Kidney epithelial cell (primary cell): ENCODE results near the gene C10orf53. TPM values are rescaled to one million over a fixed set of nuclear protein-coding genes. Genes with fewer than 3 reads are reported as not detected.

Experiments used
- DNase-seq: peaks from one replicate; pipeline ENCODE4 v3.0.0-alpha.2; 2010; ENCODE audit warnings: low read depth
- H3K27me3 ChIP-seq: 2 replicates; pipeline ENCODE4 v1.6.0; 2011; ENCODE audit warnings: low read length; ENCODE audit not compliant: control insufficient read depth, insufficient read depth
- H3K36me3 ChIP-seq: 2 replicates; pipeline ENCODE4 v1.5.1; 2011; ENCODE audit warnings: low read length; ENCODE audit not compliant: control insufficient read depth, insufficient read depth
- H3K4me3 ChIP-seq: 2 replicates; pipeline ENCODE4 v1.5.1; 2011; ENCODE audit warnings: low read depth, mild to moderate bottlenecking, control low read depth, low read length
- CTCF ChIP-seq: IDR thresholded peaks from 2 replicates; pipeline ENCODE4 v1.5.1; 2011; ENCODE audit warnings: mild to moderate bottlenecking, moderate library complexity, low read length, control low read depth, inconsistent platforms; ENCODE audit not compliant: insufficient read depth, poor library complexity, severe bottlenecking
- total RNA-seq: library from RNA; depleted of rRNA; stranded (reverse); fragments of >200 nt; gene quantifications from 2 replicates; pipeline ENCODE4 v1.2.3, GENCODE V29; 2015

Gene C10orf53
- total RNA-seq, 1 donor from 2014 or later, result not detected

GRCh38 chr10:49688920-49689319 lies 9.5 kb downstream of the C10orf53 start:
- peaks cover 26% of the 10 kb centered on the region for H3K27me3 ChIP-seq
- no peaks in the 10 kb centered on the region for H3K36me3 ChIP-seq
- DNase-seq, result no peak
- no peak overlapping the region for H3K4me3 ChIP-seq
- TF ChIP-seq CTCF, result no peak

GRCh38 chr10:49689882-49690510 lies 10.5 kb downstream of the C10orf53 start:
- no peak for TF ChIP-seq CTCF

GRCh38 chr10:49690698-49691356 lies 11.4 kb downstream of the C10orf53 start:
- no peak for TF ChIP-seq CTCF
- Histone ChIP-seq H3K4me3 (no peak overlapping the region), H3K27me3 (peaks cover 26% of the 10 kb centered on the region), H3K36me3 (no peaks in the 10 kb centered on the region)
- no peak for DNase-seq

More at GRCh38 chr10:49689882-49690510, 10.5 kb downstream of the C10orf53 start:
- Histone ChIP-seq H3K27me3 (peaks cover 26% of the 10 kb centered on the region), H3K4me3 (no peak overlapping the region), H3K36me3 (no peaks in the 10 kb centered on the region)
- no peak for DNase-seq

GRCh38 chr10:49691588-49691987 lies 12.1 kb downstream of the C10orf53 start:
- H3K36me3 ChIP-seq, result no peaks in the 10 kb centered on the region
- TF ChIP-seq CTCF, result no peak
- no peak overlapping the region for H3K4me3 ChIP-seq
- no peak for DNase-seq
- peaks cover 26% of the 10 kb centered on the region for H3K27me3 ChIP-seq

- no peaks in the 10 kb centered on the region for H3K36me3 ChIP-seq
- no peak for DNase-seq
- no peak overlapping the region for H3K4me3 ChIP-seq
- H3K27me3 ChIP-seq, result peaks cover 17% of the 10 kb centered on the region
- TF ChIP-seq CTCF, result no peak
These were observed 15.0 kb downstream of the C10orf53 start for GRCh38 chr10:49694466-49694865.
